H1 (cell line): ENCODE data around the gene PGM2L1. TPM values are rescaled to one million over a fixed set of nuclear protein-coding genes. Genes with fewer than 3 reads are reported as not detected.

Source experiments
- CHD7 ChIP-seq: fragments of 300-600 bp; sonication (generic); IDR thresholded peaks from 2 replicates; pipeline ENCODE4 v1.7.1; 2012; ENCODE audit warnings: low read length, moderate library complexity, mild to moderate bottlenecking, inconsistent platforms; ENCODE audit not compliant: insufficient replicate concordance
- GTF2F1 ChIP-seq: IDR thresholded peaks from 2 replicates; pipeline ENCODE4 v1.6.1; 2012; ENCODE audit warnings: low read depth, low read length, improper control_type of control experiment, borderline replicate concordance
- KDM4A ChIP-seq: IDR thresholded peaks from one replicate; pipeline ENCODE4 v1.7.1; 2012; ENCODE audit warnings: low read depth, mild to moderate bottlenecking, moderate library complexity, low read length, inconsistent platforms; ENCODE audit not compliant: severe bottlenecking
- POU5F1 ChIP-seq: IDR thresholded peaks from 2 replicates; pipeline ENCODE4 v1.6.1; 2011; ENCODE audit warnings: low read depth, mild to moderate bottlenecking, low read length, moderate library complexity
- polyA plus RNA-seq, 7 experiments: library from polyadenylated mRNA; depleted of rRNA in 3 of 7; stranded (reverse) in 5 of 7; unstranded in 2 of 7; fragments of >200 nt in 5 of 7; fragments of 200-250 nt in 2 of 7; gene quantifications; 1 replicate in 5 of 7; 2 replicates in 1 of 7; 4 replicates in 1 of 7; pipeline versions ENCODE4 v1.2.1 to v1.2.3, GENCODE V29; 2011 to 2013; ENCODE audit warnings: missing spikeins in 2 of 7, mixed read lengths in 2 of 7
- total RNA-seq: library from RNA; stranded (reverse); fragmentation: NEBNext Ultra II Directional; extraction: Animal tissue kit (Norgen Biotek cat#: 25700); gene quantifications from 2 replicates; pipeline ENCODE4 v1.2.1, GENCODE V29; 2021

The PGM2L1 gene
- total and polyA plus RNA-seq, 2 of the 8 experiments (the other 6 are each of a cell fraction or from before 2014, with no cell fraction given), result 5.0 to 42.7 TPM

GRCh38 chr11:74434528-74434927 lies 36.3 kb upstream of the PGM2L1 start (continued):
- TF ChIP-seq CHD7, result no peak
- TF ChIP-seq POU5F1, result no peak
- no peak for TF ChIP-seq GTF2F1
- TF ChIP-seq KDM4A, result no peak
